GM21737 (cell line): ENCODE data around the gene PCOLCE2.

Experiments used
- ATAC-seq: cut with Tn5 transposase; IDR thresholded peaks from one replicate; pipeline ENCODE4 v1.9.1; 2021; ENCODE audit warnings: mild to moderate bottlenecking, moderate library complexity; ENCODE audit not compliant: unreplicated experiment

Gene PCOLCE2

GRCh38 chr3:142817356-142817755, 71.5 kb downstream of the PCOLCE2 start:
- ATAC-seq, result no peak

- ATAC-seq, result no peak
These were observed 73.1 kb downstream of the PCOLCE2 start for GRCh38 chr3:142815803-142816202.

- no peak for ATAC-seq
These were observed 79.6 kb downstream of the PCOLCE2 start for GRCh38 chr3:142809259-142809658.

GRCh38 chr3:142808103-142808917, 80.6 kb downstream of the PCOLCE2 start:
- no peak for ATAC-seq

GRCh38 chr3:142802891-142803290, 86.0 kb downstream of the PCOLCE2 start:
- no peak for ATAC-seq

- no peak for ATAC-seq
These were observed 87.1 kb downstream of the PCOLCE2 start for GRCh38 chr3:142801746-142802145.

- no peak for ATAC-seq
These were observed 92.1 kb downstream of the PCOLCE2 start for GRCh38 chr3:142796823-142797222.

GRCh38 chr3:142795332-142795731, 93.6 kb downstream of the PCOLCE2 start:
- no peak for ATAC-seq

GRCh38 chr3:142794508-142794907, 94.4 kb downstream of the PCOLCE2 start:
- ATAC-seq, result no peak

- no peak for ATAC-seq
These were observed 101.2 kb downstream of the PCOLCE2 start for GRCh38 chr3:142787719-142788118.

GRCh38 chr3:142785996-142786395, 102.9 kb downstream of the PCOLCE2 start:
- ATAC-seq, result no peak

- no peak for ATAC-seq
These were observed 104.7 kb downstream of the PCOLCE2 start for GRCh38 chr3:142784228-142784627.

GRCh38 chr3:142782616-142783015, 106.3 kb downstream of the PCOLCE2 start:
- ATAC-seq, result no peak

GRCh38 chr3:142779591-142779990, 109.3 kb downstream of the PCOLCE2 start:
- ATAC-seq, result no peak

- no peak for ATAC-seq
These were observed 110.3 kb downstream of the PCOLCE2 start for GRCh38 chr3:142778541-142778940.

- ATAC-seq, result no peak
These were observed 111.0 kb downstream of the PCOLCE2 start for GRCh38 chr3:142777927-142778326.

GRCh38 chr3:142768338-142768737, 120.5 kb downstream of the PCOLCE2 start:
- ATAC-seq, result no peak
